Neural crest cell (in vitro differentiated cells): ENCODE data around the gene SLC6A18. TPM values are rescaled to one million over a fixed set of nuclear protein-coding genes. Genes with fewer than 3 reads are reported as not detected.

Experiments
- DNase-seq: peaks from one replicate; pipeline ENCODE4 v3.0.0; 2021; ENCODE audit warnings: low read depth, mixed read lengths, low spot score
- H3K27ac Mint-ChIP-seq: one replicate; pipeline ENCODE4 v1.8.0; 2021; ENCODE audit warnings: mild to moderate bottlenecking, mixed read lengths; ENCODE audit not compliant: unreplicated experiment
- H3K27me3 Mint-ChIP-seq: 2 replicates; pipeline ENCODE4 v1.8.0; 2021; ENCODE audit warnings: low read depth, mild to moderate bottlenecking, mixed read lengths
- H3K36me3 Mint-ChIP-seq: 2 replicates; pipeline ENCODE4 v1.8.0; 2021; ENCODE audit warnings: low read depth, mild to moderate bottlenecking, mixed read lengths
- H3K4me1 Mint-ChIP-seq: 2 replicates; pipeline ENCODE4 v1.8.0; 2021; ENCODE audit warnings: mixed read lengths
- H3K4me3 Mint-ChIP-seq: one replicate; pipeline ENCODE4 v1.8.0; 2021; ENCODE audit warnings: mild to moderate bottlenecking, mixed read lengths
- H3K9me3 Mint-ChIP-seq: 2 replicates; pipeline ENCODE4 v1.8.0; 2021; ENCODE audit warnings: mixed read lengths
- total RNA-seq: library from RNA; stranded (reverse); gene quantifications from 2 replicates; pipeline ENCODE4 v1.2.1, GENCODE V29; 2021
- TF ChIP-seq, protein P1 (sequence below): fragments of 200-600 bp; sonication (generic); conservative IDR thresholded peaks from 2 replicates; pipeline ENCODE4 v1.5.0; 2021; ENCODE audit warnings: antibody characterized with exemption, mild to moderate bottlenecking

The SLC6A18 gene
- total RNA-seq, 1 donor from 2014 or later = not detected

DNA sequence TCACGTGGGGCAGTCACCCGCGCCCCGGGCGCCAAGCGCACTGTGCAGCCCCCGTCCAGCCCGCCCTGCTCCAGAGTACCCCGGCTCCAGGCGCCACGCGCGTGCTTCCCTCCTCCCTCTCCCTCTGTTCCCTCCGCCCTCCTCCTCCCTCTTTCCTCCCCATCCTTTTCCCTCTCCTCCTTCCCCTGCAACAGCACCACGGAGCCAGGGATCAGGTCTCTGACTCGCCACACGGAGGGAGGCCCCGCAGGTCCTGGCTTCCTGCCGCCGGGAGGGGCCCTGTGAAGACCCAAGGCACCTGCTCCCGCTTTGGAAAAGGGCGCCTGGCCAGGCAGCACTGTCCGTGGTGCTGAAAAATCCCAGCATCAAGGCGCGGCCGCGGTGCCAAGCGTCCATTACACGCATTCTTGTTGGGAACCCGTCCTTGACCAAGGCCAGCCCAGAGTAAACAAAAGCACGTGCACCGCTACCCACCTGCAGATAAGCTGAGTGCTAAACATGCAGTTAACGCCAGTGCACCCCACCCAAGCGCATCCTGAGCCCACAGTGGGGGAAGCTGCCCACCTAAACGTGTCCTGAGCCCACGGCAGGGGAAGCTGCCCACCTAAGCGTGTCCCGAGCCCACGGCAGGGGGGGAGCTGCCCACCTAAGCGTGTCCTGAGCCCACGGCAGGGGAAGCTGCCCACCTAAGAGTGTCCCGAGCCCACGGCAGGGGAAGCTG, 21.7 kb downstream of the SLC6A18 start:
- Mint-ChIP-seq H3K4me1 (no peaks in the 10 kb centered on the region), H3K4me3 (no peak overlapping the region), H3K27me3 (peaks cover 16% of the 10 kb centered on the region), H3K36me3 (no peaks in the 10 kb centered on the region), H3K9me3 (no peaks in the 10 kb centered on the region), H3K27ac (no peak overlapping the region)
- DNase-seq = peak; percentile 69
- TF ChIP-seq, protein P1, sequence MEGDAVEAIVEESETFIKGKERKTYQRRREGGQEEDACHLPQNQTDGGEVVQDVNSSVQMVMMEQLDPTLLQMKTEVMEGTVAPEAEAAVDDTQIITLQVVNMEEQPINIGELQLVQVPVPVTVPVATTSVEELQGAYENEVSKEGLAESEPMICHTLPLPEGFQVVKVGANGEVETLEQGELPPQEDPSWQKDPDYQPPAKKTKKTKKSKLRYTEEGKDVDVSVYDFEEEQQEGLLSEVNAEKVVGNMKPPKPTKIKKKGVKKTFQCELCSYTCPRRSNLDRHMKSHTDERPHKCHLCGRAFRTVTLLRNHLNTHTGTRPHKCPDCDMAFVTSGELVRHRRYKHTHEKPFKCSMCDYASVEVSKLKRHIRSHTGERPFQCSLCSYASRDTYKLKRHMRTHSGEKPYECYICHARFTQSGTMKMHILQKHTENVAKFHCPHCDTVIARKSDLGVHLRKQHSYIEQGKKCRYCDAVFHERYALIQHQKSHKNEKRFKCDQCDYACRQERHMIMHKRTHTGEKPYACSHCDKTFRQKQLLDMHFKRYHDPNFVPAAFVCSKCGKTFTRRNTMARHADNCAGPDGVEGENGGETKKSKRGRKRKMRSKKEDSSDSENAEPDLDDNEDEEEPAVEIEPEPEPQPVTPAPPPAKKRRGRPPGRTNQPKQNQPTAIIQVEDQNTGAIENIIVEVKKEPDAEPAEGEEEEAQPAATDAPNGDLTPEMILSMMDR = no peak

- no peak overlapping the region for H3K27ac Mint-ChIP-seq
- no peak overlapping the region for H3K4me3 Mint-ChIP-seq
- TF ChIP-seq, protein P1 = no peak
- peaks cover 16% of the 10 kb centered on the region for H3K27me3 Mint-ChIP-seq
- no peaks in the 10 kb centered on the region for H3K4me1 Mint-ChIP-seq
- H3K9me3 Mint-ChIP-seq = no peaks in the 10 kb centered on the region
- no peak for DNase-seq
- H3K36me3 Mint-ChIP-seq = no peaks in the 10 kb centered on the region
Measured at GRCh38 chr5:1247811-1248210, 22.6 kb downstream of the SLC6A18 start.

GRCh38 chr5:1249366-1250280, 24.4 kb downstream of the SLC6A18 start:
- H3K27me3 Mint-ChIP-seq = peaks cover 16% of the 10 kb centered on the region

DNA sequence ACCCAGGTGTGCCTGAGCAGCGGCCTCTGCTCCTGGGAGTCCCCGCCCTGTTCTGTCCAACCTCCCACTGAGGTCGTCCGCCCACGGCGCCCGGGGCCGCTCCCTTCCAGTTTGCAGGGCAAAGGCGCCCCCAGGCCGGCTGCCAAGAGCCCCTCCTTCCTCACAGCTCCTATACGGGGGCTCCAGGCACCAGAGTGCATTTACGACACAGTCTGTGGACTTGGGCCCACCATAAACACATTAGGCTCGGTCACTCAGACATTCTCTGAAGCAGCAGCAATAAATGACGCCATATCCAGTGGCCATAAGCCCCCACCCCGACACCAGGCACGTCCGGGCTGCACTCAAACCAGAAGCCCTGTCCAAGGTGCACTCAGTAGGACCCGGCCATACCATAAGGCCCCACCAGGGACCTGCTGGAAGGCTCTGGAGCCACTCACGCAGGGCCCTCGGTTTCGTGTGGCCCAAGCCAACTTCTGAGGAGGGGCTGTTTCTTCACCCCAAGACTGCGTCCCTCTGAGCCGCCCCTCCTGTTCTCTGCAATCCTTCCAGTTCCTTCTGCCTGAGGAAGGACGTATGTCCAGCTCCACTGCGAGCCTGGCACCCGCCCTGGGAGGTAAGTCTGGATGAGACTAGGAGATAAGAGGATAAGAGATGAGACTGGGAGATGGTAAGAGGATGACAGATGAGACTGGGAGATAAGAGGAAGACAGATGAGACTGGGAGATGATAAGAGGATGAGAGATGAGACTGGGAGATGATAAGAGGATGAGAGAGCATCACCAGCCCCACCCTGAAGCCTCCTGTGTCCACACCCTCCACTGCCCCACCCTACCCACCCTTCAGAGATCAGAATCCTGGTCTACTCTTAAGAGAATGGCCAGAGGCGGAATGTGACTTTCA, 26.7 kb downstream of the SLC6A18 start:
- Mint-ChIP-seq H3K4me3 (no peak overlapping the region), H3K36me3 (no peaks in the 10 kb centered on the region), H3K9me3 (no peaks in the 10 kb centered on the region), H3K27me3 (peaks cover 14% of the 10 kb centered on the region), H3K4me1 (no peaks in the 10 kb centered on the region), H3K27ac (peak overlapping the region; percentile 30)
- TF ChIP-seq, protein P1 = no peak
- no peak for DNase-seq

More at GRCh38 chr5:1249366-1250280, 24.4 kb downstream of the SLC6A18 start:
- TF ChIP-seq, protein P1 = no peak
- Mint-ChIP-seq H3K27ac (peak overlapping the region; percentile 50), H3K4me1 (no peaks in the 10 kb centered on the region), H3K9me3 (no peaks in the 10 kb centered on the region), H3K4me3 (no peak overlapping the region), H3K36me3 (no peaks in the 10 kb centered on the region)
- no peak for DNase-seq

GRCh38 chr5:1252681-1253080, 27.5 kb downstream of the SLC6A18 start:
- Mint-ChIP-seq H3K27me3 (peaks cover 7% of the 10 kb centered on the region), H3K27ac (no peak overlapping the region), H3K4me3 (no peak overlapping the region), H3K9me3 (no peaks in the 10 kb centered on the region), H3K36me3 (no peaks in the 10 kb centered on the region), H3K4me1 (no peaks in the 10 kb centered on the region)
- DNase-seq = no peak
- TF ChIP-seq, protein P1 = no peak
